Esophagus muscularis mucosa (tissue), 4 donors: ENCODE results near the gene PTRH2.

ENCODE experiments used
- CTCF ChIP-seq, 3 experiments: fragments of 200-600 bp in 2 of 3; fragments of 450-650 bp in 1 of 3; sonication (generic) in 2 of 3; IDR thresholded peaks; one replicate each; pipeline ENCODE4 v1.5.1; 2017 to 2019; ENCODE audit warnings: antibody characterized with exemption in 3 of 3, mild to moderate bottlenecking in 2 of 3, moderate library complexity in 1 of 3
- EP300 ChIP-seq: sonication (generic); formaldehyde crosslinking; IDR thresholded peaks from one replicate; pipeline ENCODE4 v1.6.1; 2017; ENCODE audit warnings: antibody characterized with exemption
- POLR2A ChIP-seq: fragments of 450-650 bp; IDR thresholded peaks from one replicate; pipeline ENCODE4 v1.6.1; 2017; ENCODE audit warnings: antibody characterized with exemption, moderate library complexity, mild to moderate bottlenecking, low read depth
- POLR2AphosphoS5 ChIP-seq, 2 donors: sonication (generic); formaldehyde crosslinking; IDR thresholded peaks; one replicate each; pipeline ENCODE4 v1.6.1; 2017; ENCODE audit warnings: antibody characterized with exemption in 2 of 2

- no peak for TF ChIP-seq CTCF (IDR thresholded peaks at IDR 0.05)
- TF ChIP-seq POLR2AphosphoS5 (IDR thresholded peaks at IDR 0.05): no peak
- TF ChIP-seq POLR2A: no peak
- no peak for TF ChIP-seq EP300
These were observed 12.3 kb upstream of the PTRH2 start for GRCh38 chr17:59719526-59719925.
